HepG2 (cell line): ENCODE measurements around the gene MAP1B.

ENCODE experiments used
- ATRX ChIP-seq: sonication (generic); formaldehyde crosslinking; IDR thresholded peaks from 2 replicates; pipeline ENCODE4 v1.4.0; 2020; ENCODE audit warnings: missing genetic modification reagents, borderline replicate concordance
- EZH2 ChIP-seq: conservative IDR thresholded peaks from 2 replicates; pipeline ENCODE4 v1.6.1; 2012; ENCODE audit warnings: mild to moderate bottlenecking, low read depth, low read length, moderate library complexity
- SIN3A ChIP-seq: IDR thresholded peaks from 2 replicates; pipeline ENCODE4 v1.6.1; 2011; ENCODE audit warnings: low read depth, mild to moderate bottlenecking, control low read depth, low read length, borderline replicate concordance
- ZNF24 ChIP-seq: fragments of 450-650 bp; IDR thresholded peaks from 2 replicates; pipeline ENCODE4 v1.6.1; 2017; ENCODE audit warnings: antibody characterized with exemption, mild to moderate bottlenecking
- ZZZ3 ChIP-seq: sonication (generic); formaldehyde crosslinking; IDR thresholded peaks from 2 replicates; pipeline ENCODE4 v1.4.0; 2020; ENCODE audit warnings: missing genetic modification reagents, mild to moderate bottlenecking, borderline replicate concordance
- TF ChIP-seq, protein P1 (sequence below): IDR thresholded peaks from 2 replicates; pipeline ENCODE4 v1.6.1; 2012; ENCODE audit warnings: inconsistent platforms
- TF ChIP-seq, protein P2 (sequence below): sonication (generic); formaldehyde crosslinking; IDR thresholded peaks from 2 replicates; pipeline ENCODE4 v1.5.0; 2020; ENCODE audit warnings: mild to moderate bottlenecking, missing genetic modification reagents, moderate library complexity

DNA sequence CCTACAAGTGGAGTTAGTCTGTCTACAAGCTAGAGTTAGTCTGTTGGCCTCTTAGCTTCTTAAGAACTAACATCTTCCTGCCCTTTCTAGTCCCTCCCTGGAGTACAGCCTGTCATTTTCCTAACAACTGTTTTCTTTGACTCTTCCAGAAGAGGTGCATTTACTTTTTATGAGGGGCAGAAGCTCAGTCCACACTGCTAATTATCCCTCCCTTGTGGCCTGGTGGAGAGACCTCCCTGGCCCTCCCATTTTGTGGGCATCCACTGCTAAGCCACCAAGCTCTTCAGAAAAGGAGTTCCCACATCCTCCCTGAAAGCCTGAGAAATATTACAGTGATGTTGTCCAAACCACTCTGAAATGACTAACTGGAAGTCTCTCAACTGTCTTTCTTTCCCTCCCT is 8.0 kb downstream of the MAP1B start:
- TF ChIP-seq ZZZ3 (no peak), EZH2 (no peak), SIN3A (no peak), ZNF24 (no peak), ATRX (CRISPR knock-in tag) (no peak)
- TF ChIP-seq, protein P1, sequence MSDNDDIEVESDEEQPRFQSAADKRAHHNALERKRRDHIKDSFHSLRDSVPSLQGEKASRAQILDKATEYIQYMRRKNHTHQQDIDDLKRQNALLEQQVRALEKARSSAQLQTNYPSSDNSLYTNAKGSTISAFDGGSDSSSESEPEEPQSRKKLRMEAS, result no peak
- TF ChIP-seq, protein P2, sequence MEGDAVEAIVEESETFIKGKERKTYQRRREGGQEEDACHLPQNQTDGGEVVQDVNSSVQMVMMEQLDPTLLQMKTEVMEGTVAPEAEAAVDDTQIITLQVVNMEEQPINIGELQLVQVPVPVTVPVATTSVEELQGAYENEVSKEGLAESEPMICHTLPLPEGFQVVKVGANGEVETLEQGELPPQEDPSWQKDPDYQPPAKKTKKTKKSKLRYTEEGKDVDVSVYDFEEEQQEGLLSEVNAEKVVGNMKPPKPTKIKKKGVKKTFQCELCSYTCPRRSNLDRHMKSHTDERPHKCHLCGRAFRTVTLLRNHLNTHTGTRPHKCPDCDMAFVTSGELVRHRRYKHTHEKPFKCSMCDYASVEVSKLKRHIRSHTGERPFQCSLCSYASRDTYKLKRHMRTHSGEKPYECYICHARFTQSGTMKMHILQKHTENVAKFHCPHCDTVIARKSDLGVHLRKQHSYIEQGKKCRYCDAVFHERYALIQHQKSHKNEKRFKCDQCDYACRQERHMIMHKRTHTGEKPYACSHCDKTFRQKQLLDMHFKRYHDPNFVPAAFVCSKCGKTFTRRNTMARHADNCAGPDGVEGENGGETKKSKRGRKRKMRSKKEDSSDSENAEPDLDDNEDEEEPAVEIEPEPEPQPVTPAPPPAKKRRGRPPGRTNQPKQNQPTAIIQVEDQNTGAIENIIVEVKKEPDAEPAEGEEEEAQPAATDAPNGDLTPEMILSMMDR, result no peak
